Keratinocyte (primary cell): ENCODE data around the gene WRNIP1.

Experiments used
- CTCF ChIP-seq, 3 experiments: IDR thresholded peaks in 1 of 3; conservative IDR thresholded peaks in 1 of 3; optimal IDR thresholded peaks in 1 of 3; 2 replicates in 2 of 3; 3 replicates in 1 of 3; pipeline versions ENCODE3 to v1.5.1; 2011; ENCODE audit warnings: low read length in 3 of 3, mild to moderate bottlenecking in 3 of 3, moderate library complexity in 2 of 3, control low read depth in 1 of 3, inconsistent platforms in 1 of 3; ENCODE audit not compliant: insufficient read depth in 2 of 3; ENCODE audit errors: extremely low read depth in 1 of 3
- EZH2 ChIP-seq: IDR thresholded peaks from one replicate; pipeline ENCODE4 v1.6.1; 2012; ENCODE audit warnings: inconsistent platforms, mild to moderate bottlenecking, low read length, moderate library complexity

DNA sequence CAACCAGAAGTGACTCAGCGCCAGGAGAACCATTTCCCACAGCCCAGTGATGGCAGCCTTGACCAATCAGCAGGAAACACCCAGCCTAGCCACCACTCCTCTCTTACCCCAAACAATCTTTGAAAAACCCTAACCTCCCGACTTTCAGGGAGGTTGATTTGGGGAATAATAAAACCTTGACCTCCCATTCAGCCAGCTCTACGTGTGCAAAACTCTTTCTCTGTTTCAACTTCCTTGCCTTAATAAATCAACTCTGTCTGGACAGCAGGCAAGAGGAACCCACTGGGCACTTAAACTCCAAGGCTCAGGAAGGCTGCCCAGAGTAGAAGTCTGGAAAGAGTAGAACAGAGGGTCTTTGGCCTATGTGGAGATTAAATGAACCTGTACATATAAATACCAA, 41.5 kb downstream of the WRNIP1 start:
- TF ChIP-seq CTCF (optimal IDR thresholded peaks at IDR 0.05 in 1 of 3, IDR thresholded peaks at IDR 0.05 in 1 of 3, conservative IDR thresholded peaks at IDR 0.05 in 1 of 3; ENCODE audit: extremely low read depth in 1 of 3, insufficient read depth in 2 of 3, low read length in 3 of 3) (no peak), EZH2 (no peak)
